ENCODE data around the gene ACAD10. TPM values are rescaled to one million over a fixed set of nuclear protein-coding genes. Genes with fewer than 3 reads are reported as not detected.
"Not testable (repeated sequence)": the region's sequence is repeated elsewhere in the genome, so short reads cannot be mapped to it uniquely, and the experiment has no call there.

The ACAD10 gene
- total and polyA plus RNA-seq, 2 experiments from 2014 or later: 24.2 to 32.5 TPM

GRCh38 chr12:111761706-111762105 is 75.9 kb downstream of the ACAD10 start:
- Histone ChIP-seq H3K79me2 (no peaks in the 10 kb centered on the region), H3K9me3 (ENCODE audit: low read depth) (no peaks in the 10 kb centered on the region), H2AFZ (no peak overlapping the region), H3K27ac (no peak overlapping the region), H3K36me3 (replicated peaks; ENCODE audit: insufficient read depth, low read depth) (no peaks in the 10 kb centered on the region), H4K20me1 (ENCODE audit: insufficient read depth, poor library complexity, severe bottlenecking) (no peaks in the 10 kb centered on the region), H3K4me2 (no peak overlapping the region), H3K9me2 (replicated peaks; ENCODE audit: insufficient read depth) (no peaks in the 10 kb centered on the region), H3K27me3 (no peaks in the 10 kb centered on the region), H3K4me3 (no peak overlapping the region), H3K4me1 (ENCODE audit: insufficient read depth) (peaks cover 3% of the 10 kb centered on the region)
- DNase-seq (ENCODE audit: low spot score): no peak
- TF ChIP-seq EZH2phosphoT487 (IDR thresholded peaks at IDR 0.05; ENCODE audit: low read depth, severe bottlenecking, unreplicated experiment) (no peak), CTCF (IDR thresholded peaks at IDR 0.05; ENCODE audit: poor library complexity) (no peak), EZH2 (IDR thresholded peaks at IDR 0.05; ENCODE audit: borderline replicate concordance) (no peak)
- 66% methylated on average over 3 of the region's 3 CpGs for WGBS (ENCODE audit: low lambda C conversion rate, missing lambda C conversion rate)

- H3K9me2 ChIP-seq (replicated peaks; ENCODE audit: insufficient read depth); H3K27ac ChIP-seq; H3K36me3 ChIP-seq (replicated peaks; ENCODE audit: insufficient read depth, low read depth); H4K20me1 ChIP-seq (ENCODE audit: insufficient read depth, poor library complexity, severe bottlenecking); DNase-seq (ENCODE audit: low spot score); H3K27me3 ChIP-seq; H3K4me2 ChIP-seq; H2AFZ ChIP-seq; H3K4me3 ChIP-seq; H3K9me3 ChIP-seq (ENCODE audit: low read depth): not testable (repeated sequence)
- H3K4me1 ChIP-seq (ENCODE audit: insufficient read depth): peaks cover 10% of the 10 kb centered on the region
- 78% methylated on average over 10 of the region's 10 CpGs for WGBS (ENCODE audit: low lambda C conversion rate, missing lambda C conversion rate)
- H3K79me2 ChIP-seq: peaks cover 12% of the 10 kb centered on the region
These were observed 77.7 kb downstream of the ACAD10 start for GRCh38 chr12:111763552-111763951.

- TF ChIP-seq EZH2phosphoT487 (IDR thresholded peaks at IDR 0.05; ENCODE audit: low read depth, severe bottlenecking, unreplicated experiment): no peak
- TF ChIP-seq EZH2 (IDR thresholded peaks at IDR 0.05; ENCODE audit: borderline replicate concordance): no peak
- TF ChIP-seq CTCF (IDR thresholded peaks at IDR 0.05; ENCODE audit: poor library complexity): no peak
These were observed 78.4 kb downstream of the ACAD10 start for GRCh38 chr12:111764120-111764821.

GRCh38 chr12:111766608-111767361 is 80.9 kb downstream of the ACAD10 start, which contains the start of gene ALDH2:
ALDH2 (plus strand) TSS chr12:111766933; CDS start chr12:111766983, 50 bp downstream.
- no peaks in the 10 kb centered on the region for H3K9me3 ChIP-seq (ENCODE audit: low read depth)

More at GRCh38 chr12:111764120-111764821, 78.4 kb downstream of the ACAD10 start:
- Histone ChIP-seq H3K9me2 (replicated peaks; ENCODE audit: insufficient read depth) (no peaks in the 10 kb centered on the region), H3K36me3 (replicated peaks; ENCODE audit: insufficient read depth, low read depth) (no peaks in the 10 kb centered on the region), H3K4me1 (ENCODE audit: insufficient read depth) (peaks cover 17% of the 10 kb centered on the region), H3K4me2 (no peak overlapping the region), H3K4me3 (no peak overlapping the region), H3K27me3 (no peaks in the 10 kb centered on the region), H3K27ac (no peak overlapping the region), H2AFZ (no peak overlapping the region), H4K20me1 (ENCODE audit: insufficient read depth, poor library complexity, severe bottlenecking) (peaks cover 10% of the 10 kb centered on the region), H3K9me3 (ENCODE audit: low read depth) (no peaks in the 10 kb centered on the region), H3K79me2 (peaks cover 19% of the 10 kb centered on the region)
- 77% methylated on average over 6 of the region's 6 CpGs for WGBS (ENCODE audit: low lambda C conversion rate, missing lambda C conversion rate)
- no peak for DNase-seq (ENCODE audit: low spot score)

More at GRCh38 chr12:111766608-111767361, 80.9 kb downstream of the ACAD10 start, which contains the start of gene ALDH2:
- Histone ChIP-seq H3K27me3 (no peaks in the 10 kb centered on the region), H3K36me3 (replicated peaks; ENCODE audit: insufficient read depth, low read depth) (no peaks in the 10 kb centered on the region), H4K20me1 (ENCODE audit: insufficient read depth, poor library complexity, severe bottlenecking) (peaks cover 16% of the 10 kb centered on the region), H3K4me3 (peak within 1 kb of the TSS; percentile 89), H3K27ac (peak within 1 kb of the TSS; percentile 80), H3K9me2 (replicated peaks; ENCODE audit: insufficient read depth) (no peaks in the 10 kb centered on the region), H2AFZ (peak within 1 kb of the TSS; percentile 73), H3K4me1 (ENCODE audit: insufficient read depth) (peaks cover 23% of the 10 kb centered on the region), H3K79me2 (peaks cover 45% of the 10 kb centered on the region), H3K4me2 (peak within 1 kb of the TSS; percentile 93)
- TF ChIP-seq EZH2phosphoT487 (IDR thresholded peaks at IDR 0.05; ENCODE audit: low read depth, severe bottlenecking, unreplicated experiment) (no peak), EZH2 (IDR thresholded peaks at IDR 0.05; ENCODE audit: borderline replicate concordance) (no peak), CTCF (IDR thresholded peaks at IDR 0.05; ENCODE audit: poor library complexity) (peak; percentile 13)
- WGBS (ENCODE audit: low lambda C conversion rate, missing lambda C conversion rate): 2% methylated on average over 43 of the region's 73 CpGs
- peak; percentile 88 for DNase-seq (ENCODE audit: low spot score)

All from hepatocyte (in vitro differentiated cells).